Liver (tissue), 3 donors: ENCODE measurements around the gene ZDHHC9.

Experiments
- SP1 ChIP-seq: IDR thresholded peaks from 2 replicates; pipeline ENCODE4 v1.6.1; 2018; ENCODE audit warnings: antibody characterized with exemption, mild to moderate bottlenecking
- TF ChIP-seq, protein P1 (sequence below): fragments of 150-350 bp; IDR thresholded peaks from 2 replicates; pipeline ENCODE4 v1.5.1; 2017; ENCODE audit warnings: improper control_type of control experiment, low read depth, low read length; ENCODE audit not compliant: missing input control
- donor health status: healthy.
- donor health status: healthy.

DNA sequence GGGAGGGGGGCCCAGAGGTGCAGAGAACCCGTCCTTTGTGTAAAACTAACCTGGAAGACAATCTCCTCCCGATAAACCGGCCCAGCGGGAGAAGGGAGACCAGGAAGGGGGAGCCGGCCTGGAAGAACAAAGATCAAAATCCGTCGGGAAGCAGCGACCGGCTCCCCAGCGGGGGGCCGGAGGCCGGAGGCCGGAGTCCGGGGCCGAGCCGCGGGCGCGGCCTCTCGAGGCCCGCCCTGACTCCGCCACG lies 552 bp downstream of the ZDHHC9 start:
- TF ChIP-seq SP1, result no peak
- TF ChIP-seq, protein P1, sequence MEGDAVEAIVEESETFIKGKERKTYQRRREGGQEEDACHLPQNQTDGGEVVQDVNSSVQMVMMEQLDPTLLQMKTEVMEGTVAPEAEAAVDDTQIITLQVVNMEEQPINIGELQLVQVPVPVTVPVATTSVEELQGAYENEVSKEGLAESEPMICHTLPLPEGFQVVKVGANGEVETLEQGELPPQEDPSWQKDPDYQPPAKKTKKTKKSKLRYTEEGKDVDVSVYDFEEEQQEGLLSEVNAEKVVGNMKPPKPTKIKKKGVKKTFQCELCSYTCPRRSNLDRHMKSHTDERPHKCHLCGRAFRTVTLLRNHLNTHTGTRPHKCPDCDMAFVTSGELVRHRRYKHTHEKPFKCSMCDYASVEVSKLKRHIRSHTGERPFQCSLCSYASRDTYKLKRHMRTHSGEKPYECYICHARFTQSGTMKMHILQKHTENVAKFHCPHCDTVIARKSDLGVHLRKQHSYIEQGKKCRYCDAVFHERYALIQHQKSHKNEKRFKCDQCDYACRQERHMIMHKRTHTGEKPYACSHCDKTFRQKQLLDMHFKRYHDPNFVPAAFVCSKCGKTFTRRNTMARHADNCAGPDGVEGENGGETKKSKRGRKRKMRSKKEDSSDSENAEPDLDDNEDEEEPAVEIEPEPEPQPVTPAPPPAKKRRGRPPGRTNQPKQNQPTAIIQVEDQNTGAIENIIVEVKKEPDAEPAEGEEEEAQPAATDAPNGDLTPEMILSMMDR, result no peak
